Hematopoietic multipotent progenitor cell treated with erythropoietin and hydrocortisone succinate and interleukin-3 and kit ligand, for 17 days (in vitro differentiated cells): ENCODE results near the gene MRPS5.
"Not testable (repeated sequence)": the region's sequence is repeated elsewhere in the genome, so short reads cannot be mapped to it uniquely, and the experiment has no call there.

Experiments
- DNase-seq: peaks from one replicate; pipeline ENCODE4 v3.0.0-alpha.2; 2015; ENCODE audit warnings: low spot score

MRPS5 gene

DNA sequence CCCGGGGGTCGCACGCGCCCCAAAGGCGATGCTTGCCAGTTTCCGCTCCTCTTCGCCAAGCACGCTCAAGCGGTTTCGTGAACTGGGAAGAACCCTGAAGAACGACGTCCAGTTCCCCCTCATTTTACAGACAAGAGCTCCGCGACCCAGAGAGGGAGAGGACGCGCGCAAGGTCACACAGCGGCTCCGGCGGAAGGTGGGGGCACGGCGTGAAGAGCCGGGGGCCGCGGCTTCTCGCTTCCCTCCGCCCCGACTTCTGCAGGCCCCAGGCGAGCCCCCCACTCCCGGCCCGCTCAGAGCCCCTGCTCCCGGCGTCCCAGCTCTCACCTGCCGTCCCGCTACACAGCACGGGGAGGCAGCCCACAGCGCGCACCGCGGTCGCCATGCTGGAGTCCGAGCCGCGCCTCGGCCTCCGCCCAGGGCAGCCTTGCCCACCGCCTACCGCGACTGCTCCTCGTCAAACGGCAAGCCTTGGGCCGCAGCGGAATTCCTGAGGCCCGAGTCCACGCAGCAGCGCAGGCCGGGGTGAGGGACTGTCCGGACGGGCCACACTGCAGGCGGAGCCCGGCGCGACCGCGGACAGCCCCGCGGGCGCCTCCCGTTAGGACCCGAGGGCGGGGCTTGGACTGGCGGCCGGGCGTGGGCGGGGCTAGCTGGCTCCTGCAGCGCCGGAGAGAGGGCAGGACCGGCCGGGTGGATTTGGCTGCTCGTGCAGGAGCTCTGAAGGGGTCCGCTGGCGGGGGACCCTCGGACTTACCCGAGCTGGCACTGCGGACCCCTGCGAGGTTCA lies at the start of gene MRPS5:
Gene MRPS5 (minus strand): TSS at position 402 of the 790 bp plus-strand sequence. CDS start 17 bp downstream, at position 385.
- peak; percentile 85 for DNase-seq

DNA sequence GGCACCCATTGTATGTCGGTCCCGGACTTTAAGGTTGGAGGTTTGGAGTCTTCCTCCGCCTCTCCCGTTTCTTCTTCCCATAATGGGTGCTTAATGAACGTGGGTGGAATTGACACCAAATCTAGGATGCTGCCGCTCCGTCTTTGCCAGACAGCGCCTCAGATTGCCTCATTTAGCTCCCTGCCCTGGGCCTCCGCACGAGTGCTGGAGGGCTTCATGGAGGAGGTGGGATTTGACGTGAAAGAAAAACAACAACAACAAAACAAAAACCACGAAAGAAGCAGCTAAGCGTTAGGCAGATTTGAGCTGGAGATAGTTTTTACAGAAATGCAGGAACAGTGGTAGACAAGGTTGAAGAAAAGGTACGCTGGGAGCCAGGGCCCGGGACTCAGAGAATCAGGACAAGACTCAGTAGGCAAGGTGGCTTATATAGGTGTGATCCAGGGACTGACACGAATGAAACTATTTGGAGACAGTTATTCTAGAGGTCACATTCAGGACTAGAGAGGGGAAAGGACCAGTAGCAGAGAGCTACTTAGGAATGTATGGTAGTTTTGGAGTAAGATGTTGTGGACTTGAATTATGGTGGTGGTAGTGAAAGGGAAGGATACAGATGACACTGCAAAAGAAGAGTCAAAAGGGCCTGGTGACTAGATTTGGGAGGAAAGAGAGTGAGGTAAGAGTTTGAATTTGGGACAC lies 44.6 kb upstream of the MRPS5 start:
- no peak for DNase-seq

DNA sequence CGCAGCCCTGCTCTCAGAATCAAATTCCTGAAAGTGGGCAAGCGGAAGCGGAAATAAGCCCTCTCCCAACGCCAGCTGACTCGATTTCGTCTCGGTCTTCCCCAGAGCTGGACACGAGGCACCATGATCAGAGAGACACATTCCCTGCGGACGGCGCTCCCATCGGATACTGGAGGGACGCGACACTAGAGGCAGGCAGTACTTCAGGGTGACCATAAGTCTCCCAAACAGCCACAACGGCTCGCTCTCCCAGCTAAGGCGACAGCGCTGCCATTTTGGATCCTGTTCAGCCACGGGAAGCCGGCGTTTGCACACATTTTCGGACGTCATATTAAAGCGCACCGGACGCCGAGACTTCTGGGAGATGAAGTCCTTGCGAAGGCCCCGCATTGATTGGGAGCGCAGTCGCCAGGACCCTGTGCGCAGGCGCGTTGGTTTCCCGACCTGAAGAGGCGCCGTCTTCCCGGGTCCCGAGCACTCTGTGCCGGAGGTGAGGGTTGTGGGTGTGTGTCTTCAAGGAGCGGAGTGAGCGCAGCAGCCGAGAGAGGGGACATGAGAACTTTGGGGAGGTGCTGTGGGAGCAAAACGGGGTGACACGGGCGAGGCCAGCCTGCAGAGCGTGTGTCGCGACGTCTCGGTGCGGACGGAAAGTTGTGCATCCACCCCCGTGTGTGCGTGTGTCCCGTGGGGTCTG lies 43.9 kb upstream of the MRPS5 start, which contains the start of gene ZNF2:
Gene ZNF2 (plus strand): TSS at position 439 of the 694 bp plus-strand sequence. CDS start 10,418 bp downstream, outside the sequence.
- DNase-seq: peak; percentile 97

DNA sequence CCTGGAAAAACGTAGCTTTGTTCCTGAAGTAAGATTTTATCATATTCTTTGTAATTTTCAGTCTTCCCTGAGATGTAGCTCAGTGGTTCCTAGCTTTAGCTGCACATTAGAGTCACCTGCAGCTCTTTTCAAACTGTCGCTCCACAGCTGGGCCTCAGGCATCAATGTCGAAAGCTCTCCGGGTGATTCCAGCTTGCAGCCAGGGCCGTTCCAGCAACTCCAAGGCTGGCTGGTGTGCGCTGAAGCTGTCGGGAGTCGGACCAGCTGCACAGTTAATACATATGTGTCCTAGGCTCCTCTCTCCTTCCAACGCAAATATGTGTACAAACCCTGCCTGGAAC lies 43.4 kb upstream of the MRPS5 start:
- no peak for DNase-seq

DNA sequence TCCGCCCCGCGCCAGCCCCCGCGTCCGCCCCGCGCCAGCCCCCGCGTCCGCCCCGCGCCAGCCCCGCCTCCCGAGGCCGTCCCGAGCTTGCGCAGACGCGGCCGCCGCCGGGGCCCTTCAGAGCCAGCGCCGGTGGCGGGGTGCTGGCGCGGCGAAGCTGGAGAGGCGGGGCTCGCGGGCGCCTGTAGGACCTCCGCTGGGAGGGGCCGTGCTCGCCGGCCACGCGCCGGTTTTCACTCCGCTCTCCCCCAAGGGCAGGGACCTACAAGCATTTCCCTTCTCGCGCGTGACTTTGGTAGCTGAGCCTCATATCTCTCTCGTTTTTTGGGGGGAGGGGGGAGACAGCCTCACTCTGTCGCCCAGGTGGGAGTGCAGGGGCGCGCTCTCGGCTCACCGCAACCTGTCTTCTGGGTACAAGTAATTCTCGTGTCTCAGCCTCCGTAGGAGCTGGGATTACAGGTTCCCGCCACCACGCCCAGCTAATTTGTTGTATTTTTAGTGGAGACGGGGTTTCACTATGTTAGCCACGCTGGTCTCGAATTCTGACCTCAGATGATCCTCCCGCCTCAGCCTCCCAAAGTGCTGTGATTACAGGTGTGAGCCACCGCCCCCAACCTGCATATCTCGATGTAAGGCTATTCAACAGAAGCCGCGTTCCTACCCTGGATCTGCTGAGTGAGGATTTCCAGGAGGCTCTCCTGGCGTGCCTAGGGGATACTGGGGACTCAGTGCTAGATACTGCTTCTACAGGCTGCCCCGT lies 38.3 kb upstream of the MRPS5 start, which contains the start of gene ZNF514:
Gene ZNF514 (minus strand): TSS at position 159 of the 760 bp plus-strand sequence. CDS start 6,595 bp downstream, outside the sequence.
- DNase-seq: peak; percentile 66

DNA sequence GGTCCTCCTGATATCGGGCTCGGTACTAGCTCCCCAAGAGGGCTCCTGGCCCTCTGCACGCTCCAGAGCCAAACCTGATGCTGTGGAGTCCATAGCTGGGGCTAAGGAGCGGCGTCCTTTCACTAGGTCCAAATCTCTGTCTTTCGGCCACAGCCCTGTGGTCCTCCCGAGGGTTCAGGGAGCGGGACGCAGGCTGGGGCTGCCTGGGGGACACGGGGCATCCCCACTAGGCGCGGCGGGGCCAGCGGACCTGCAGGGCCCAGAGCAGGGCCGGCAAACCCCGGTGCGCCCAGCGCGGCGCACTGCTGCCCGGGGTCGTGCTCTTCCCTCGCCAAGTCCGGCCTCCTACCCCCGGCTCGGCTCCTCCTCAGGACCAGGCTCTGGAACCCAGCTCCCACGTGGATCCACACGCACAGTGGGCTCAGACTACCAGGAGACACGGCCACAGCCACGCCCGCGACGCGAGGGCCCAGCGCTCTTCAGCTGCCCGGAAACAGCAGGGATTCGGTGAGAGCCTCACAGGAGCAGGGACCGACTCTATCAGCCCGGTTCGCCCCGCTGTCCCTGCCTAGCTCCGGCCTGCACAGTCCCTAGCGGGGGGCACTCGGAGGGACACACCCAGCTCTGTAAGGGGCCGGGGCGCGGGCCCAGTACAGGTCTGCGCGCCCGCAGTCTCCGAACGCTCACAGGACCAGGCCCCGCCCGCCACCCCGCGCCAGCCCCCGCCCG lies 37.4 kb upstream of the MRPS5 start:
- peak; percentile 48 for DNase-seq

DNA sequence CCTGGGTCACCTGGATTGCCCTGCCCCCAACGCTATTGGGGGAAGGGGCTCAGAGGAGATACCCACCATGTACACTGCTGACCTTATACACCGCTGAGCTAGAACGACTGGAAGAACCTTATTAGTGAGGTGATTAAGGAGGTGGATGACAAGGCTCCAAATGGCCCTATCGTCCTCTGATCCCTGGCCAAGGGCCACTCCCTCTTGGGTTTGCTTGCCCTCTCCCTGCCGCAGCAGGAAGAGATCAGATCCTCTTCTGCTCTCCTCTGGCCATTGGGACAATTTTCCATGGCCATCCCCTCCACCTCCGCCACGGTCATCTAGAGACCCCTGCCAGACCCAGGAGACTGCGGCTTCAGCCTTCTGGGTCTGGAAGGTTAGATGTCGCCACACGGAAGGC lies 36.8 kb upstream of the MRPS5 start:
- no peak for DNase-seq

DNA sequence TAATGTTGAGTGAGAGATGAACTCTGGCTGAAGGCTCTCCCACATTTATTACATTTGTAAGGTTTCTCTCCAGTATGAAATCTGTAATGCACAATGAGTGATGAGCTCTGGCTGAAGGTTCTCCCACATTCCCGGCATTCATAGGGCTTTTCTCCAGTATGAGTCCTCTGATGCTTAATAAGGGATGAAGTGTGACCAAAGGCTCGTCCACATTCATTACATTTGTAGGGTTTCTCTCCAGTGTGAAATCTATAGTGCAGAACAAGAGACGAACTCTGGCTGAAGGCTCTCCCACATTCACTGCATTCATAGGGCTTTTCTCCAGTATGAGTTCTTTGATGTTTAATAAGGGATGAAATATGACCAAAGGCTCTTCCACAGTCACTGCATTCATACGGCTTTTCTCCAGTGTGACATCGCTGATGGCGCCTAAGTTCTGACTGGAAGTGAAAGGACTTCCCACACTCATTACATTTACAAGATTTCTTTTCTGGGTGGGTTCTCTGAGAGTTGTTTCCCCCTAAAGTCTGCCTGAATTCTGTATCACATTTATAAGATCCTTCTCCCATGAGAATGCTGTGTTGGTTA lies 27.9 kb upstream of the MRPS5 start:
- DNase-seq: no peak

GRCh38 chr2:95143838-95144237 lies 22.2 kb upstream of the MRPS5 start:
- DNase-seq: no peak

- DNase-seq: no peak
Measured at GRCh38 chr2:95138702-95139101, 17.1 kb upstream of the MRPS5 start.

- DNase-seq: no peak
Measured at GRCh38 chr2:95122197-95122551, 566 bp upstream of the MRPS5 start.

DNA sequence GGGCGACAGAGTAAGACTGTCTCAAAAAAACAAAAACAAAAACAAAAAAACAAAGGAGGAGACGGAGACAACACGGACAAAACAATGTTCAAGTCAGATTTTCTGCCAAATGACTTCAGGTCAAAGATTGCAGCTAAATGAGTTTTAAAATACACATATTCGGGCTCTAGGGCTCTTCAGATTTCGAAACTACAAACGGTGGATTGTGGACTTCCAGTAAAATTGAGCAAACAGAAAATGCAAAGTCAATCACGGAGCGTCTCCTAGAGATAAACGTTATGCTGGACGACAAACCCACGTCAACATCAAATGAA lies 558 bp downstream of the MRPS5 start:
- no peak for DNase-seq

- DNase-seq: peak; percentile 73
Measured at GRCh38 chr2:95115418-95115817, 6.2 kb downstream of the MRPS5 start.

- DNase-seq: no peak
Measured at GRCh38 chr2:95113464-95113863, 8.1 kb downstream of the MRPS5 start.

- DNase-seq: no peak
Measured at GRCh38 chr2:95110395-95110794, 11.2 kb downstream of the MRPS5 start.

GRCh38 chr2:95109260-95109659 lies 12.3 kb downstream of the MRPS5 start:
- DNase-seq: no peak

- DNase-seq: no peak
Measured at GRCh38 chr2:95106081-95106480, 15.5 kb downstream of the MRPS5 start.

DNA sequence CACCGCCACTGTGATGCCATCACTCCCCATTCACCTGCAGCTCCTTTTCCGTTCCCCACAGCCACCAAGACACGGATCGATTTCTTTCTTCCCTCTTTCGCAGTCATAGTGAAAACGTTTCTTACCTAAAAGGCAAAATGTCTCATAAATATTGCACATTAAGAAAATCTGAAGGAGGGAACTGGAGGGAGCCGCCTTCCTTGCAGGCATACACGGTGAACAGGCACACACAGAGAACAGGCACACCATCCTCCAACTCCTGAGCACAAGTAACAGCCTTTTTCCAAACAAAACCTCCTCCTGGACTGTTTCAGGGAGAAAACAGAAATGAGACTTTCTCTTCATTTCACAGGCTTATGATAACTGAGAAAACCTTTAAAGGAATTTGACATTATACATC lies 17.0 kb downstream of the MRPS5 start:
- no peak for DNase-seq

DNA sequence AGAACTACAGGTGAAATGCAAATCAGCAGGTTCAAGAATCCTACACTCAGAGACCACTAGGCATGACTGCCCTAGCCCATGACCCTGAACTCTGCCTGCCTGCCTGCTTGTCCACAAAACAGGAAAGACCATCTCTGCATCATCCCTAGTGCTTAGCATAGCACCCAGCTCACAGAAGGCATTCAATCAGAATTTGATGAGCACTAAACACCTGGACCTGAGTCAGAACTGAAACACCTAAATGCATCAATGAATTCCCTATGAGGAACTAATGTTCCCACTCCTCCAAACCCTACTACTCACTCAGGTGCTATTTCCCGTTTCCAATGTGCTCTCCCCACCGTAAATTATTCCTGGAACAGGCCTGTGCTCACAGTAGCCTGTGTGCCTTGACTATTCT lies 21.7 kb downstream of the MRPS5 start:
- no peak for DNase-seq

DNA sequence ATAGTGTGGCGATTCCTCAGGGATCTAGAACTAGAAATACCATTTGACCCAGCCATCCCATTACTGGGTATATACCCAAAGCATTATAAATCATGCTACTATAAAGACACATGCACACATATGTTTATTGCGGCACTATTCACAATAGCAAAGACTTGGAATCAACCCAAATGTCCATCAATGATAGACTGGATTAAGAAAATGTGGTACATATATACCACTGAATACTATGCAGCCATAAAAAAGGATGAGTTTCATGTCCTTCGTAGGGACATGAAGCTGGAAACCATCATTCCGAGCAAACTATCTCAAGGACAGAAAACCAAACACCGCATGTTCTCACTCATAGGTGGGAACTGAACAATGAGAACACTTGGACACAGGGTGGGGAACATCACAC lies 23.3 kb downstream of the MRPS5 start:
- not testable (repeated sequence) for DNase-seq

- no peak for DNase-seq
Measured at GRCh38 chr2:95091885-95092555, 29.6 kb downstream of the MRPS5 start.
